Upper lobe of left lung (tissue), 6 donors: ENCODE results near the gene HOXA4. TPM values are rescaled to one million over a fixed set of nuclear protein-coding genes. Genes with fewer than 3 reads are reported as not detected.

Source experiments
- ATAC-seq, 2 donors: fragments of 200-7000 bp; cut with Tn5 transposase; one replicate each; pipeline ENCODE4 v1.9.1; 2022; ENCODE audit warnings: mild to moderate bottlenecking in 2 of 2, moderate library complexity in 2 of 2; ENCODE audit not compliant: low FRiP score in 2 of 2
- DNase-seq, 2 donors: peaks; one replicate each; pipeline ENCODE4 v3.0.0-alpha.2; 2019 to 2020
- H3K27ac ChIP-seq, 4 donors: fragments of 200-600 bp; sonication (generic); one replicate each; pipeline ENCODE4 v1.5.1; 2016 to 2019
- H3K27me3 ChIP-seq, 4 donors: fragments of 200-600 bp; sonication (generic); one replicate each; pipeline ENCODE4 v1.5.1; 2017 to 2019
- H3K36me3 ChIP-seq, 4 donors: fragments of 200-600 bp; sonication (generic); one replicate each; pipeline ENCODE4 v1.5.1; 2016 to 2019
- H3K4me1 ChIP-seq, 4 donors: fragments of 200-600 bp; sonication (generic); one replicate each; pipeline ENCODE4 v1.5.1; 2018 to 2019
- H3K4me3 ChIP-seq, 4 donors: fragments of 200-600 bp; sonication (generic); one replicate each; pipeline ENCODE4 v1.5.1; 2017 to 2019; ENCODE audit warnings: mild to moderate bottlenecking in 2 of 4, moderate library complexity in 1 of 4
- H3K9me3 ChIP-seq, 4 donors: fragments of 200-600 bp; sonication (generic); one replicate each; pipeline ENCODE4 v1.5.1; 2018 to 2019
- EP300 ChIP-seq, 4 donors: sonication (generic); formaldehyde crosslinking; IDR thresholded peaks; one replicate each; pipeline ENCODE4 v1.5.1; 2017; ENCODE audit warnings: antibody characterized with exemption in 4 of 4, control low read depth in 2 of 4
- POLR2A ChIP-seq, 4 donors: fragments of 450-650 bp; IDR thresholded peaks; one replicate each; pipeline ENCODE4 v1.5.1; 2016 to 2017; ENCODE audit warnings: antibody characterized with exemption in 4 of 4, mild to moderate bottlenecking in 2 of 4
- POLR2AphosphoS5 ChIP-seq, 2 donors: sonication (generic); formaldehyde crosslinking; IDR thresholded peaks; one replicate each; pipeline ENCODE4 v1.5.1; 2017; ENCODE audit warnings: antibody characterized with exemption in 2 of 2
- WGBS, 2 donors: methylation state at CpG; one replicate each; pipeline ENCODE4 v1.1.5; 2017 to 2018; 5-methylcytosine and 5-hydroxymethylcytosine counted together
- total RNA-seq, 6 donors: library from RNA; depleted of rRNA in 4 of 6; stranded (reverse); fragments of >200 nt in 4 of 6; gene quantifications; one replicate each; pipeline versions ENCODE4 v1.1.0 to v1.2.1, GENCODE V29; 2016 to 2021
- TF ChIP-seq, protein P1 (sequence below), 6 experiments: fragments of 450-650 bp in 4 of 6; fragments of 200-600 bp in 2 of 6; sonication (generic) in 2 of 6; IDR thresholded peaks; one replicate each; pipeline ENCODE4 v1.5.1; 2016 to 2019; ENCODE audit warnings: antibody characterized with exemption in 6 of 6
- donor health status: DM: no; HTN: no; CAD: no; lungs with moderate emphysema.
- donor health status: DM: no; HTN: yes; CAD: no; lungs with severe emphysema.

The HOXA4 gene
- total RNA-seq, 6 donors from 2014 or later, result 1.5 to 10.5 (median 6.2) TPM

- Histone ChIP-seq H3K4me1 (peaks cover 7 to 56% (median 45%) of the 10 kb centered on the region in 4 donors), H3K36me3 (no peaks in the 10 kb centered on the region), H3K27me3 (peaks cover 2 to 68% (median 37%) of the 10 kb centered on the region in 4 donors), H3K9me3 (peaks cover 0 to 5% (median 0%) of the 10 kb centered on the region in 4 donors), H3K27ac (no peak overlapping the region), H3K4me3 (peak overlapping the region in 2 of 4 donors; percentile 48 to 49)
- TF ChIP-seq EP300 (IDR thresholded peaks at IDR 0.05) (no peak), POLR2AphosphoS5 (IDR thresholded peaks at IDR 0.05) (no peak), POLR2A (IDR thresholded peaks at IDR 0.05) (no peak)
- TF ChIP-seq, protein P1, sequence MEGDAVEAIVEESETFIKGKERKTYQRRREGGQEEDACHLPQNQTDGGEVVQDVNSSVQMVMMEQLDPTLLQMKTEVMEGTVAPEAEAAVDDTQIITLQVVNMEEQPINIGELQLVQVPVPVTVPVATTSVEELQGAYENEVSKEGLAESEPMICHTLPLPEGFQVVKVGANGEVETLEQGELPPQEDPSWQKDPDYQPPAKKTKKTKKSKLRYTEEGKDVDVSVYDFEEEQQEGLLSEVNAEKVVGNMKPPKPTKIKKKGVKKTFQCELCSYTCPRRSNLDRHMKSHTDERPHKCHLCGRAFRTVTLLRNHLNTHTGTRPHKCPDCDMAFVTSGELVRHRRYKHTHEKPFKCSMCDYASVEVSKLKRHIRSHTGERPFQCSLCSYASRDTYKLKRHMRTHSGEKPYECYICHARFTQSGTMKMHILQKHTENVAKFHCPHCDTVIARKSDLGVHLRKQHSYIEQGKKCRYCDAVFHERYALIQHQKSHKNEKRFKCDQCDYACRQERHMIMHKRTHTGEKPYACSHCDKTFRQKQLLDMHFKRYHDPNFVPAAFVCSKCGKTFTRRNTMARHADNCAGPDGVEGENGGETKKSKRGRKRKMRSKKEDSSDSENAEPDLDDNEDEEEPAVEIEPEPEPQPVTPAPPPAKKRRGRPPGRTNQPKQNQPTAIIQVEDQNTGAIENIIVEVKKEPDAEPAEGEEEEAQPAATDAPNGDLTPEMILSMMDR (IDR thresholded peaks at IDR 0.05), result no peak
- 54 to 63% methylated on average over 23 to 24 of the region's 24 CpGs for WGBS, 2 donors
- ATAC-seq (no peak), DNase-seq (no peak)
Observed at GRCh38 chr7:27163288-27164044, 32.9 kb upstream of the HOXA4 start.

- Histone ChIP-seq H3K4me3 (no peak overlapping the region), H3K4me1 (peaks cover 7 to 56% (median 45%) of the 10 kb centered on the region in 4 donors), H3K9me3 (peaks cover 0 to 5% (median 0%) of the 10 kb centered on the region in 4 donors), H3K27me3 (peaks cover 2 to 66% (median 35%) of the 10 kb centered on the region in 4 donors), H3K27ac (no peak overlapping the region), H3K36me3 (no peaks in the 10 kb centered on the region)
- ATAC-seq (no peak), DNase-seq (no peak)
- no peak for TF ChIP-seq EP300 (IDR thresholded peaks at IDR 0.05)
- TF ChIP-seq, protein P1 (IDR thresholded peaks at IDR 0.05), result no peak
- TF ChIP-seq POLR2AphosphoS5 (IDR thresholded peaks at IDR 0.05), result no peak
- no peak for TF ChIP-seq POLR2A (IDR thresholded peaks at IDR 0.05)
- 63 to 70% methylated on average over 7 of the region's 7 CpGs for WGBS, 2 donors
Observed at GRCh38 chr7:27162561-27163287, 32.2 kb upstream of the HOXA4 start.

DNA sequence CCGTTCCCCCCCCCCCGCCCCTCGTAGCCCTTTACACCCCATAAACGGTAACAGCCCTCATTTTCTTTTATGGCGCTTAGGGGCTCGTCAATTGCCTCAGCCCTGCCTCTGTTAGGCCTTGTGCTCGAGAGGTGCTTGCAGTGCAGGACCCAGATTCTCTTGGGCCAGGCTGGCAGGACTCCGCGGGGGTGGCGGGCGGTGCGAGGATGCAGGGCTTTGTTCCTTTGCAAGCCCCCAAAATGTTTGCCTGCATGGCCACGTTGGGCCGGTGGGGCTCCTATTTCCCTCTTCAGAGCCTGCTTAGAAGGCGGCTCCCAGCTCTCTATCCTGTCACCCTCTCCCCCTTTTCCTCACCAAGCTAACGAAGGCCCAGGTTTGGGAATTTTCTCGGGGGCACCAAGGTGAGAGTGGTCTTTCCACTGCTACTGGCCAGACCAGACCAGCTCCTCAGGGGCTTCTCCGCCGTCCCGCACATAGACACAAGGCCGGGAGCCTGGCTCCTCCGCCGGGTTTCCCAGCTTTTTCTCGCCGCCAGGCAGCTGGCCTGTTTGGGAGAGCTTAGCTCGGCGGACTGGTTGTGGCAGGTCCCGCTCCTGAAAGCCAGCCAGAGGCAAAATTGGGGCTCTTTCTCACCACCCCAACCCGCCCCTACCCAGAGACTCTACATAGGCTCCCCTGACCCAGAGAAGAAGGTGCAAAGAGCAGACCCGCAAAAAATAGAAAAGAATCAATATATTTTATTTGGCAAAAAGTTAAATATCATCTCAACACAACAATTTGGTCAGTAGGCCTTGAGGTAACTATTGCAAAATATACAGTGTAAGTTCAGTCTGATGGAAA is 31.4 kb upstream of the HOXA4 start:
- ATAC-seq, result no peak
- Histone ChIP-seq H3K36me3 (no peaks in the 10 kb centered on the region), H3K9me3 (peaks cover 0 to 5% (median 0%) of the 10 kb centered on the region in 4 donors), H3K4me1 (peaks cover 7 to 59% (median 44%) of the 10 kb centered on the region in 4 donors), H3K27me3 (peaks cover 2 to 66% (median 35%) of the 10 kb centered on the region in 4 donors), H3K27ac (no peak overlapping the region), H3K4me3 (peak overlapping the region in 2 of 4 donors; percentile 47 to 73)
- WGBS, 2 donors, result 41 to 43% methylated on average over 17 to 30 of the region's 30 CpGs
- TF ChIP-seq POLR2A (IDR thresholded peaks at IDR 0.05), result no peak
- TF ChIP-seq, protein P1 (IDR thresholded peaks at IDR 0.05), result no peak
- TF ChIP-seq EP300 (IDR thresholded peaks at IDR 0.05), result no peak
- TF ChIP-seq POLR2AphosphoS5 (IDR thresholded peaks at IDR 0.05), result no peak
- peak in 1 of 2 donors; percentile 54 for DNase-seq

DNA sequence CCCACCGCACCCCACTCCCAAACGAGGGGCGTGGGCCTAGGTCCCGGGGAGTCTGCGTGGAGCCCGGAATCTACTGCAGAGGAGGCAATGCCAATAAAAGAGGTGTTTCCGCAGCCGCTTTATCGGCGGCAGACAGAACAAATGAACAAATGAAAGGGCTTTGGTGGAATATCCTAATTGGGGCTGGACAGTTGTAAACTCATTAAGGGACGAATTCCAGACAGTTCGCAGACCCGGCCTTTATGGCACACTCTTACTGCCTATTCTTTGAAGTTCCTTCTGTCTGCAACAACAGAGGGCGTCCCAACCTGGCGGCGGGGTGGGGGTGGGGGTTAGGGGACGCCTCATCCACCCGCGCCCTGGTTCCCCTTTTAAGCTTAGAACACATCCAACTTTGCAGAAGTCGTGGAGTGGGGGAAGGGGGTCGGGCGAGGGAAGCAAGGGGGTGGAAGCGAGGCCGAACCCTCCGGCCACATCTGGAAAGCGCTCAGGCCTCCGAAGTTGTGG is 30.7 kb upstream of the HOXA4 start:
- Histone ChIP-seq H3K4me1 (peaks cover 13 to 59% (median 44%) of the 10 kb centered on the region in 4 donors), H3K36me3 (no peaks in the 10 kb centered on the region), H3K4me3 (peak overlapping the region in 3 of 4 donors; percentile 44 to 73 (median 47)), H3K27me3 (peaks cover 2 to 65% (median 33%) of the 10 kb centered on the region in 4 donors), H3K9me3 (peaks cover 0 to 4% (median 0%) of the 10 kb centered on the region in 4 donors), H3K27ac (peak overlapping the region in 1 of 4 donors; percentile 68)
- 8 to 11% methylated on average over 24 to 27 of the region's 27 CpGs for WGBS, 2 donors
- peak in 1 of 2 donors; percentile 65 for DNase-seq
- ATAC-seq, result peak in 1 of 2 donors; percentile 48
- TF ChIP-seq POLR2AphosphoS5 (IDR thresholded peaks at IDR 0.05) (no peak), EP300 (IDR thresholded peaks at IDR 0.05) (no peak), POLR2A (IDR thresholded peaks at IDR 0.05) (no peak)
- TF ChIP-seq, protein P1 (IDR thresholded peaks at IDR 0.05), result no peak
